HepG2 (cell line): ENCODE data around the gene RPH3AL. TPM values are rescaled to one million over a fixed set of nuclear protein-coding genes. Genes with fewer than 3 reads are reported as not detected.

Experiments
- ARNT2 ChIP-seq: sonication (generic); formaldehyde crosslinking; IDR thresholded peaks from 2 replicates; pipeline ENCODE4 v1.8.0; 2022; ENCODE audit warnings: mild to moderate bottlenecking, low read depth, missing genetic modification reagents, moderate library complexity
- BHLHE40 ChIP-seq: IDR thresholded peaks from 2 replicates; pipeline ENCODE4 v1.6.1; 2011; ENCODE audit warnings: low read length, improper control_type of control experiment
- CHD2 ChIP-seq: IDR thresholded peaks from 2 replicates; pipeline ENCODE4 v1.6.1; 2011; ENCODE audit warnings: low read depth, low read length, improper control_type of control experiment
- ERF ChIP-seq: IDR thresholded peaks from 2 replicates; pipeline ENCODE4 v1.6.1; 2018; ENCODE audit warnings: missing biosample characterization, missing genetic modification reagents
- FOSL1 ChIP-seq: sonication (generic); formaldehyde crosslinking; IDR thresholded peaks from 2 replicates; pipeline ENCODE4 v1.9.0; 2021; ENCODE audit warnings: missing genetic modification reagents, borderline replicate concordance
- HOXA5 ChIP-seq: sonication (generic); formaldehyde crosslinking; IDR thresholded peaks from 2 replicates; pipeline ENCODE4 v1.4.0; 2020; ENCODE audit warnings: missing genetic modification reagents
- MED8 ChIP-seq: sonication (generic); formaldehyde crosslinking; IDR thresholded peaks from 2 replicates; pipeline ENCODE4 v1.8.1; 2023; ENCODE audit warnings: mild to moderate bottlenecking, missing genetic modification reagents; ENCODE audit not compliant: insufficient replicate concordance
- MIER2 ChIP-seq: IDR thresholded peaks from 2 replicates; pipeline ENCODE4 v1.6.1; 2016; ENCODE audit warnings: missing biosample characterization, missing genetic modification reagents
- NFIB ChIP-seq: sonication (generic); formaldehyde crosslinking; IDR thresholded peaks from 2 replicates; pipeline ENCODE4 v1.9.0; 2021; ENCODE audit warnings: missing genetic modification reagents, mild to moderate bottlenecking, borderline replicate concordance
- ONECUT2 ChIP-seq: sonication (generic); formaldehyde crosslinking; IDR thresholded peaks from 2 replicates; pipeline ENCODE4 v1.4.0; 2020; ENCODE audit warnings: missing genetic modification reagents
- SALL1 ChIP-seq: sonication (generic); formaldehyde crosslinking; IDR thresholded peaks from 2 replicates; pipeline ENCODE4 v1.8.0; 2022; ENCODE audit warnings: mild to moderate bottlenecking, missing genetic modification reagents
- SMC3 ChIP-seq: IDR thresholded peaks from 2 replicates; pipeline ENCODE4 v1.6.1; 2011; ENCODE audit warnings: low read length, improper control_type of control experiment
- SRSF4 ChIP-seq: fragments of 200-400 bp; formaldehyde crosslinking; IDR thresholded peaks from one replicate; pipeline ENCODE4 v1.6.1; 2018; ENCODE audit warnings: mild to moderate bottlenecking, low read depth, low read length, moderate library complexity; ENCODE audit not compliant: poor library complexity, severe bottlenecking
- ZFP37 ChIP-seq: sonication (generic); formaldehyde crosslinking; IDR thresholded peaks from 2 replicates; pipeline ENCODE4 v1.4.0; 2020; ENCODE audit warnings: missing genetic modification reagents, borderline replicate concordance
- ZKSCAN5 ChIP-seq: sonication (generic); formaldehyde crosslinking; IDR thresholded peaks from 2 replicates; pipeline ENCODE4 v1.5.1; 2020; ENCODE audit warnings: mild to moderate bottlenecking, missing genetic modification reagents
- ZNF12 ChIP-seq: sonication (generic); formaldehyde crosslinking; IDR thresholded peaks from 2 replicates; pipeline ENCODE4 v1.5.0; 2020; ENCODE audit warnings: missing genetic modification reagents
- ZNF501 ChIP-seq: sonication (generic); formaldehyde crosslinking; IDR thresholded peaks from 2 replicates; pipeline ENCODE4 v1.5.1; 2020; ENCODE audit warnings: mild to moderate bottlenecking, moderate library complexity, missing genetic modification reagents
- ZNF552 ChIP-seq: sonication (generic); formaldehyde crosslinking; IDR thresholded peaks from 2 replicates; pipeline ENCODE4 v1.9.0; 2022; ENCODE audit warnings: missing genetic modification reagents, mild to moderate bottlenecking, borderline replicate concordance
- ZNF619 ChIP-seq: sonication (generic); formaldehyde crosslinking; IDR thresholded peaks from 2 replicates; pipeline ENCODE4 v1.4.0; 2020; ENCODE audit warnings: mild to moderate bottlenecking, missing genetic modification reagents
- ZNF761 ChIP-seq: sonication (generic); formaldehyde crosslinking; conservative IDR thresholded peaks from 2 replicates; pipeline ENCODE4 v1.4.0; 2020; ENCODE audit warnings: mild to moderate bottlenecking, missing genetic modification reagents
- ZZZ3 ChIP-seq: sonication (generic); formaldehyde crosslinking; IDR thresholded peaks from 2 replicates; pipeline ENCODE4 v1.4.0; 2020; ENCODE audit warnings: missing genetic modification reagents, mild to moderate bottlenecking, borderline replicate concordance
- polyA plus RNA-seq, 8 experiments: library from polyadenylated mRNA; depleted of rRNA in 3 of 8; stranded (reverse) in 7 of 8; unstranded in 1 of 8; fragments of >200 nt; fragmentation: Illumina TruSeq in 4 of 8; extraction: Trizol in 4 of 8; gene quantifications; 2 replicates each; pipeline versions ENCODE4 v1.2.1 to v1.2.3, GENCODE V29; 2011 to 2016; ENCODE audit warnings: low read depth in 4 of 8, missing spikeins in 1 of 8, mixed read lengths in 1 of 8; ENCODE audit not compliant: insufficient read depth in 1 of 8
- total RNA-seq, 5 experiments: library from RNA; depleted of rRNA; stranded (reverse); fragments of >200 nt; fragmentation: Illumina TruSeq; extraction: Trizol; gene quantifications; 2 replicates each; pipeline ENCODE4 v1.2.3, GENCODE V29; 2016; ENCODE audit warnings: low read depth in 1 of 5
- TF ChIP-seq, protein P1 (sequence below): sonication (generic); formaldehyde crosslinking; conservative IDR thresholded peaks from 2 replicates; pipeline ENCODE4 v1.8.0; 2022; ENCODE audit warnings: missing genetic modification reagents
- TF ChIP-seq, protein P2 (sequence below): sonication (generic); formaldehyde crosslinking; IDR thresholded peaks from 2 replicates; pipeline ENCODE4 v1.5.1; 2020; ENCODE audit warnings: missing genetic modification reagents, mild to moderate bottlenecking, borderline replicate concordance
- TF ChIP-seq, protein P3 (sequence below): sonication (generic); formaldehyde crosslinking; IDR thresholded peaks from 2 replicates; pipeline ENCODE4 v1.4.0; 2020; ENCODE audit warnings: missing genetic modification reagents, borderline replicate concordance

RPH3AL gene
- total and polyA plus RNA-seq, 2 of the 13 experiments (the other 11 are each of a cell fraction or from before 2014, with no cell fraction given) = 7.8 to 16.4 TPM

DNA sequence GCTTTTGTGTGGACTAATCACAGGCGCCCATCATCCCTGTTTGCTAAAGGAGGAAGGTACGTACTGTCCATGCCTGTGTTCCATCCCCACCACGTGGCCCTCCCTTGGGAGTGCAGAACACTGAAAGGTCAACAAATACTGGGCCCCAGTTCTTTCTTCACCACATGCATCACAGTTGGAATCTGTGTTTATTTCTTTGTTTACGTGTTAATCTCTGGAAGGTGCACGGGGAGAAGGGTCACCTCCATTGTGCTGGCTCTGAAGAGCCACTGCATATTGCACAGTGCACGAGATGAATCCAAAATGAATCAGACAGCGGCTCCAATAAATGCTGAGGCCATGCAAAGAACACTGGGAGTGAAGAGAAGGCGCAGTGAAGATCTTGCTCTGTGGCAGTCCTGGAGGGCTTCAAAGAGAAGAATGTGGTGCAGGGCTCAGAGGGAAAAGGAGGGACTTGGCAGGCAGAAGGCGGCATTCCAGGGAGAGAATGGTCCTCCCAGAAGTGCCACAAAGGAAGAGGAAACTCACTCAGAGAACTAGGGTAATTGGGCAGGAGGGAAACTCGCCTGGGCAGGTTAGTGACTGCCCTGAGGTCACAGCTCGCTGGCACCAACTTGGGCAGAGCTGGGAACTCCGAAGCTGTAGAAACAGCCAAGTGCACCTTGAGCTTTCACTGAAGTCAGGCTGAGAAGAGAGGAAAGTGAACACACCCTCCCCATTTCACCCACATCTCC, 3.7 kb downstream of the RPH3AL start (continued):
- TF ChIP-seq ZFP37 (CRISPR knock-in tag) = peak; percentile 71; the same call in 1 of the 2 replicates
- TF ChIP-seq, protein P1, sequence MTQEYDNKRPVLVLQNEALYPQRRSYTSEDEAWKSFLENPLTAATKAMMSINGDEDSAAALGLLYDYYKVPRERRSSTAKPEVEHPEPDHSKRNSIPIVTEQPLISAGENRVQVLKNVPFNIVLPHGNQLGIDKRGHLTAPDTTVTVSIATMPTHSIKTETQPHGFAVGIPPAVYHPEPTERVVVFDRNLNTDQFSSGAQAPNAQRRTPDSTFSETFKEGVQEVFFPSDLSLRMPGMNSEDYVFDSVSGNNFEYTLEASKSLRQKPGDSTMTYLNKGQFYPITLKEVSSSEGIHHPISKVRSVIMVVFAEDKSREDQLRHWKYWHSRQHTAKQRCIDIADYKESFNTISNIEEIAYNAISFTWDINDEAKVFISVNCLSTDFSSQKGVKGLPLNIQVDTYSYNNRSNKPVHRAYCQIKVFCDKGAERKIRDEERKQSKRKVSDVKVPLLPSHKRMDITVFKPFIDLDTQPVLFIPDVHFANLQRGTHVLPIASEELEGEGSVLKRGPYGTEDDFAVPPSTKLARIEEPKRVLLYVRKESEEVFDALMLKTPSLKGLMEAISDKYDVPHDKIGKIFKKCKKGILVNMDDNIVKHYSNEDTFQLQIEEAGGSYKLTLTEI (CRISPR knock-in tag) = no peak
- TF ChIP-seq ZNF12 (CRISPR knock-in tag) = no peak
- TF ChIP-seq ERF = peak; percentile 88
- no peak for TF ChIP-seq NFIB (CRISPR knock-in tag)
- peak; percentile 84 for TF ChIP-seq SALL1 (CRISPR knock-in tag)
- TF ChIP-seq MED8 (CRISPR knock-in tag) = no peak
- no peak for TF ChIP-seq ZNF761 (CRISPR knock-in tag)
- TF ChIP-seq ARNT2 (CRISPR knock-in tag) = 0 out of 2 replicates have a peak, but pooled peaks have one; percentile 14
- 0 out of 2 replicates have a peak, but pooled peaks have one; percentile 53 for TF ChIP-seq MIER2 (CRISPR knock-in tag)
- no peak for TF ChIP-seq ZKSCAN5 (CRISPR knock-in tag)
- TF ChIP-seq ZNF619 (CRISPR knock-in tag) = 0 out of 2 replicates have a peak, but pooled peaks have one; percentile 52
- TF ChIP-seq SRSF4 = no peak
- peak; percentile 51; the same call in 1 of the 2 replicates for TF ChIP-seq ZNF501 (CRISPR knock-in tag)
- TF ChIP-seq, protein P2, sequence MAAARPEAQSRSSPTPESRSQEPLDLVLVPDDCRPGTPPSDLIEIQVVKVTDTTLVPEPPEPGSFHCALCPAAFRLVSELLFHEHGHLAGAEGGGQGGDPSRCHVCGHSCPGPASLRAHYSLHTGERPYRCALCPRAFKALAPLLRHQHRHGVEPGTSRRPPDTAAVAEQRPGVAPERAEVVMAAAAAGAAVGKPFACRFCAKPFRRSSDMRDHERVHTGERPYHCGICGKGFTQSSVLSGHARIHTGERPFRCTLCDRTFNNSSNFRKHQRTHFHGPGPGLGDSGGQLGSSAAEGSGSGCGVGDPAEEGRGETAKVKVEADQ (CRISPR knock-in tag) = no peak
- peak; percentile 66; the same call in 1 of the 2 replicates for TF ChIP-seq SMC3
- no peak for TF ChIP-seq ZZZ3 (CRISPR knock-in tag)
- no peak for TF ChIP-seq ZNF552 (CRISPR knock-in tag)
- TF ChIP-seq FOSL1 = no peak
- peak; percentile 66; the same call in 1 of the 2 replicates for TF ChIP-seq HOXA5 (CRISPR knock-in tag)
- no peak for TF ChIP-seq CHD2
- TF ChIP-seq, protein P3, sequence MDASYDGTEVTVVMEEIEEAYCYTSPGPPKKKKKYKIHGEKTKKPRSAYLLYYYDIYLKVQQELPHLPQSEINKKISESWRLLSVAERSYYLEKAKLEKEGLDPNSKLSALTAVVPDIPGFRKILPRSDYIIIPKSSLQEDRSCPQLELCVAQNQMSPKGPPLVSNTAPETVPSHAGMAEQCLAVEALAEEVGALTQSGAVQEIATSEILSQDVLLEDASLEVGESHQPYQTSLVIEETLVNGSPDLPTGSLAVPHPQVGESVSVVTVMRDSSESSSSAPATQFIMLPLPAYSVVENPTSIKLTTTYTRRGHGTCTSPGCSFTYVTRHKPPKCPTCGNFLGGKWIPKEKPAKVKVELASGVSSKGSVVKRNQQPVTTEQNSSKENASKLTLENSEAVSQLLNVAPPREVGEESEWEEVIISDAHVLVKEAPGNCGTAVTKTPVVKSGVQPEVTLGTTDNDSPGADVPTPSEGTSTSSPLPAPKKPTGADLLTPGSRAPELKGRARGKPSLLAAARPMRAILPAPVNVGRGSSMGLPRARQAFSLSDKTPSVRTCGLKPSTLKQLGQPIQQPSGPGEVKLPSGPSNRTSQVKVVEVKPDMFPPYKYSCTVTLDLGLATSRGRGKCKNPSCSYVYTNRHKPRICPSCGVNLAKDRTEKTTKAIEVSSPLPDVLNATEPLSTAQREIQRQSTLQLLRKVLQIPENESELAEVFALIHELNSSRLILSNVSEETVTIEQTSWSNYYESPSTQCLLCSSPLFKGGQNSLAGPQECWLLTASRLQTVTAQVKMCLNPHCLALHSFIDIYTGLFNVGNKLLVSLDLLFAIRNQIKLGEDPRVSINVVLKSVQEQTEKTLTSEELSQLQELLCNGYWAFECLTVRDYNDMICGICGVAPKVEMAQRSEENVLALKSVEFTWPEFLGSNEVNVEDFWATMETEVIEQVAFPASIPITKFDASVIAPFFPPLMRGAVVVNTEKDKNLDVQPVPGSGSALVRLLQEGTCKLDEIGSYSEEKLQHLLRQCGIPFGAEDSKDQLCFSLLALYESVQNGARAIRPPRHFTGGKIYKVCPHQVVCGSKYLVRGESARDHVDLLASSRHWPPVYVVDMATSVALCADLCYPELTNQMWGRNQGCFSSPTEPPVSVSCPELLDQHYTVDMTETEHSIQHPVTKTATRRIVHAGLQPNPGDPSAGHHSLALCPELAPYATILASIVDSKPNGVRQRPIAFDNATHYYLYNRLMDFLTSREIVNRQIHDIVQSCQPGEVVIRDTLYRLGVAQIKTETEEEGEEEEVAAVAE (CRISPR knock-in tag) = peak; percentile 65; the same call in 1 of the 2 replicates
- no peak for TF ChIP-seq ONECUT2
- TF ChIP-seq BHLHE40 = peak; percentile 63
